Neutrophil (primary cell): Measurements from ENCODE around the gene NAP1L4.

Source experiments
- H3K27ac ChIP-seq: fragments of 200-600 bp; sonication (generic); 2 replicates; pipeline ENCODE4 v1.5.1; 2016; ENCODE audit warnings: mild to moderate bottlenecking, moderate library complexity
- H3K27me3 ChIP-seq: fragments of 200-600 bp; sonication (generic); 2 replicates; pipeline ENCODE4 v1.6.0; 2016; ENCODE audit warnings: mild to moderate bottlenecking
- H3K36me3 ChIP-seq: fragments of 200-600 bp; sonication (generic); 2 replicates; pipeline ENCODE4 v1.5.1; 2017
- H3K4me1 ChIP-seq, 2 experiments: fragments of 200-600 bp in 1 of 2; sonication (generic) in 1 of 2; 1 replicate in 1 of 2; 2 replicates in 1 of 2; pipeline versions ENCODE4 v1.5.1 to v1.6.1; 2013 to 2016; ENCODE audit warnings: low read depth in 1 of 2, low read length in 1 of 2, mild to moderate bottlenecking in 1 of 2, moderate library complexity in 1 of 2; ENCODE audit not compliant: control insufficient read depth in 1 of 2, insufficient read depth in 1 of 2
- H3K4me3 ChIP-seq, 2 experiments: fragments of 200-600 bp in 1 of 2; sonication (generic) in 1 of 2; 1 replicate in 1 of 2; 2 replicates in 1 of 2; pipeline ENCODE4 v1.5.1; 2013 to 2016; ENCODE audit warnings: low read depth in 1 of 2, low read length in 1 of 2, mild to moderate bottlenecking in 1 of 2, moderate library complexity in 1 of 2
- H3K9me3 ChIP-seq: fragments of 200-600 bp; sonication (generic); 2 replicates; pipeline ENCODE4 v1.5.1; 2016
- CTCF ChIP-seq: fragments of 200-600 bp; sonication (generic); IDR thresholded peaks from 2 replicates; pipeline ENCODE4 v1.5.1; 2016; ENCODE audit warnings: antibody characterized with exemption

NAP1L4 gene

GRCh38 chr11:2991452-2992233, 486 bp downstream of the NAP1L4 start:
- Histone ChIP-seq H3K4me1 (peaks cover 47 to 49% of the 10 kb centered on the region in 2 experiments), H3K9me3 (no peaks in the 10 kb centered on the region), H3K36me3 (no peaks in the 10 kb centered on the region), H3K4me3 (peak overlapping the region; percentile 67 to 85), H3K27me3 (no peaks in the 10 kb centered on the region), H3K27ac (peak overlapping the region; percentile 96)
- peak; percentile 20 for TF ChIP-seq CTCF

GRCh38 chr11:2990617-2991451, 1.3 kb downstream of the NAP1L4 start:
- H3K36me3 ChIP-seq, result no peaks in the 10 kb centered on the region
- H3K27me3 ChIP-seq, result no peaks in the 10 kb centered on the region
- no peak for TF ChIP-seq CTCF
- no peaks in the 10 kb centered on the region for H3K9me3 ChIP-seq
- H3K4me1 ChIP-seq, result peaks cover 47 to 49% of the 10 kb centered on the region in 2 experiments
- H3K27ac ChIP-seq, result peak overlapping the region; percentile 96
- peak overlapping the region; percentile 67 to 85 for H3K4me3 ChIP-seq

GRCh38 chr11:2989551-2989950, 2.6 kb downstream of the NAP1L4 start:
- Histone ChIP-seq H3K4me1 (peaks cover 47 to 49% of the 10 kb centered on the region in 2 experiments), H3K36me3 (no peaks in the 10 kb centered on the region), H3K4me3 (no peak overlapping the region), H3K9me3 (no peaks in the 10 kb centered on the region), H3K27me3 (no peaks in the 10 kb centered on the region), H3K27ac (no peak overlapping the region)
- no peak for TF ChIP-seq CTCF

GRCh38 chr11:2989006-2989405, 3.1 kb downstream of the NAP1L4 start:
- H3K27ac ChIP-seq, result peak overlapping the region; percentile 60

More at GRCh38 chr11:2989006-2989405, 3.1 kb downstream of the NAP1L4 start:
- Histone ChIP-seq H3K4me3 (no peak overlapping the region), H3K27me3 (no peaks in the 10 kb centered on the region), H3K4me1 (peaks cover 47 to 49% of the 10 kb centered on the region in 2 experiments), H3K36me3 (no peaks in the 10 kb centered on the region), H3K9me3 (no peaks in the 10 kb centered on the region)
- TF ChIP-seq CTCF, result no peak
